IMR-90 (cell line): ENCODE data around the gene OPCML. TPM values are rescaled to one million over a fixed set of nuclear protein-coding genes. Genes with fewer than 3 reads are reported as not detected.

Source experiments
- ATAC-seq: fragments of 200-7000 bp; cut with Tn5 transposase; 2 replicates; pipeline ENCODE4 v1.9.1; 2020; ENCODE audit warnings: low read depth, mild to moderate bottlenecking, moderate library complexity
- BruUV-seq: library from RNA; stranded (reverse); fragments of 400-500 nt; replicated peaks from 2 replicates; lab custom pipeline; 2021; lab: Mats Ljungman, UMichigan
- CTCF ChIA-PET: fragments of 300-600 bp; formaldehyde crosslinking; extraction: SDS; loops from one replicate; lab custom pipeline; 2021; ENCODE audit warnings: antibody characterized with exemption; lab: Yijun Ruan, JAX
- POLR2A ChIA-PET: fragments of 300-600 bp; sonication (Branson Sonifier 250); formaldehyde crosslinking; loops from one replicate; lab custom pipeline; 2022; ENCODE audit warnings: antibody characterized with exemption; ENCODE audit not compliant: unreplicated experiment; lab: Charles Lee
- DNase-seq: peaks from one replicate; pipeline ENCODE4 v3.0.0; 2013
- H2AFZ ChIP-seq: replicated peaks from 2 replicates; pipeline ENCODE3; 2013; ENCODE audit warnings: low read length, mild to moderate bottlenecking; ENCODE audit not compliant: poor library complexity
- H2AK5ac ChIP-seq: 2 replicates; pipeline ENCODE4 v1.6.1; 2013; ENCODE audit warnings: low read depth, low read length, inconsistent platforms
- H2AK9ac ChIP-seq: replicated peaks from 2 replicates; pipeline ENCODE3; 2013; ENCODE audit warnings: mild to moderate bottlenecking, low read depth, low read length, moderate library complexity; ENCODE audit not compliant: poor library complexity
- H2BK120ac ChIP-seq: 2 replicates; pipeline ENCODE4 v1.6.1; 2013; ENCODE audit warnings: low read depth, low read length, inconsistent platforms
- H2BK15ac ChIP-seq: 3 replicates; pipeline ENCODE4 v1.6.1; 2013; ENCODE audit warnings: low read depth, low read length, inconsistent platforms
- H2BK20ac ChIP-seq: 2 replicates; pipeline ENCODE4 v1.6.1; 2013; ENCODE audit warnings: low read depth, mild to moderate bottlenecking, inconsistent platforms, low read length, moderate library complexity
- H2BK5ac ChIP-seq: 2 replicates; pipeline ENCODE4 v1.6.1; 2013; ENCODE audit warnings: mild to moderate bottlenecking, low read depth, low read length, inconsistent platforms; ENCODE audit not compliant: poor library complexity, severe bottlenecking
- H3K14ac ChIP-seq: replicated peaks from 2 replicates; pipeline ENCODE4 v1.6.1; 2013; ENCODE audit warnings: low read depth, low read length, inconsistent platforms
- H3K18ac ChIP-seq: 2 replicates; pipeline ENCODE4 v1.6.1; 2013; ENCODE audit warnings: low read depth, low read length, control low read depth
- H3K23ac ChIP-seq: 2 replicates; pipeline ENCODE4 v1.6.1; 2013; ENCODE audit warnings: low read depth, low read length, inconsistent platforms
- H3K27ac ChIP-seq: 2 replicates; pipeline ENCODE4 v1.5.1; 2013; ENCODE audit warnings: mild to moderate bottlenecking, control low read depth, low read length; ENCODE audit not compliant: insufficient read depth
- H3K27me3 ChIP-seq: 2 replicates; pipeline ENCODE4 v1.6.1; 2013; ENCODE audit warnings: low read length; ENCODE audit not compliant: control insufficient read depth, insufficient read depth
- H3K36me3 ChIP-seq: 2 replicates; pipeline ENCODE4 v1.6.1; 2013; ENCODE audit warnings: low read length, mixed read lengths; ENCODE audit not compliant: control insufficient read depth, insufficient read depth
- H3K4ac ChIP-seq: 2 replicates; pipeline ENCODE4 v1.6.1; 2013; ENCODE audit warnings: low read depth, low read length, inconsistent platforms
- H3K4me1 ChIP-seq: 2 replicates; pipeline ENCODE4 v1.6.1; 2013; ENCODE audit warnings: low read length, mixed read lengths; ENCODE audit not compliant: control insufficient read depth, insufficient read depth
- H3K4me2 ChIP-seq: 2 replicates; pipeline ENCODE4 v1.6.1; 2013; ENCODE audit warnings: low read depth, mild to moderate bottlenecking, control low read depth, low read length, moderate library complexity
- H3K4me3 ChIP-seq: 2 replicates; pipeline ENCODE4 v1.5.1; 2013; ENCODE audit warnings: low read depth, mild to moderate bottlenecking, control low read depth, low read length, moderate library complexity; ENCODE audit not compliant: insufficient read depth
- H3K56ac ChIP-seq: 2 replicates; pipeline ENCODE4 v1.6.1; 2013; ENCODE audit warnings: low read length, inconsistent platforms; ENCODE audit not compliant: insufficient read depth; ENCODE audit errors: extremely low read depth
- H3K79me1 ChIP-seq, 2 experiments: 2 replicates each; pipeline ENCODE4 v1.6.1; 2013; ENCODE audit warnings: low read length in 2 of 2, inconsistent platforms in 1 of 2, low read depth in 1 of 2
- H3K9ac ChIP-seq: 2 replicates; pipeline ENCODE4 v1.6.1; 2013; ENCODE audit warnings: low read depth, low read length, control low read depth
- H3K9me1 ChIP-seq: 2 replicates; pipeline ENCODE4 v1.6.1; 2013; ENCODE audit warnings: low read length, inconsistent platforms; ENCODE audit not compliant: insufficient read depth
- H3K9me3 ChIP-seq: 2 replicates; pipeline ENCODE4 v1.6.1; 2013; ENCODE audit warnings: low read length; ENCODE audit not compliant: control insufficient read depth, insufficient read depth
- H4K20me1 ChIP-seq: 2 replicates; pipeline ENCODE4 v1.6.1; 2013; ENCODE audit warnings: low read length, inconsistent platforms; ENCODE audit not compliant: insufficient read depth
- H4K5ac ChIP-seq: 2 replicates; pipeline ENCODE4 v1.6.1; 2013; ENCODE audit warnings: mild to moderate bottlenecking, low read depth, low read length, control low read depth
- H4K8ac ChIP-seq, 2 experiments: 2 replicates each; pipeline ENCODE4 v1.6.1; 2013; ENCODE audit warnings: low read depth in 2 of 2, low read length in 2 of 2, control low read depth in 1 of 2, inconsistent platforms in 1 of 2
- H4K91ac ChIP-seq: 2 replicates; pipeline ENCODE4 v1.6.1; 2013; ENCODE audit warnings: low read depth, low read length, inconsistent platforms; ENCODE audit not compliant: insufficient read depth
- ELK1 ChIP-seq: fragments of 150-350 bp; IDR thresholded peaks from 2 replicates; pipeline ENCODE4 v1.6.1; 2016; ENCODE audit warnings: low read depth, mild to moderate bottlenecking, low read length, moderate library complexity, borderline replicate concordance
- FOS ChIP-seq: fragments of 150-350 bp; IDR thresholded peaks from 2 replicates; pipeline ENCODE4 v1.6.1; 2016; ENCODE audit warnings: low read depth, low read length
- MXI1 ChIP-seq: IDR thresholded peaks from 2 replicates; pipeline ENCODE4 v1.6.1; 2012; ENCODE audit warnings: low read depth, mild to moderate bottlenecking, low read length, moderate library complexity, borderline replicate concordance
- NFE2L2 ChIP-seq: fragments of 150-350 bp; IDR thresholded peaks from 2 replicates; pipeline ENCODE4 v1.6.1; 2016; ENCODE audit warnings: low read depth, mild to moderate bottlenecking, low read length
- RAD21 ChIP-seq: IDR thresholded peaks from 2 replicates; pipeline ENCODE4 v1.6.1; 2012; ENCODE audit warnings: low read length, improper control_type of control experiment
- WGBS, 2 experiments: methylation state at CpG; one replicate each; pipeline versions ENCODE4 v1.1.5 to v1.1.7; 2013; ENCODE audit warnings: missing lambda C conversion rate in 2 of 2; ENCODE audit not compliant: insufficient read length in 1 of 2; ENCODE audit errors: extremely low coverage in 2 of 2; 5-methylcytosine and 5-hydroxymethylcytosine counted together
- dilution Hi-C: fragments of 300-500 bp; cut with HindIII; formaldehyde crosslinking; loops from one replicate; pipeline ENCODE4 v1.14.3; 2018; ENCODE audit warnings: low sequenced_read_pairs; ENCODE audit not compliant: unreplicated experiment
- in situ Hi-C: fragments of 300-500 bp; cut with MboI; formaldehyde crosslinking; loops from 3 replicates; pipeline ENCODE4 v1.14.3; 2019; ENCODE audit warnings: low sequenced_read_pairs, inconsistent platforms, mixed read lengths
- intact Hi-C: fragments of 100-400 bp; cut with micrococcal nuclease; formaldehyde crosslinking; loops from 2 replicates; pipeline ENCODE4 v1.10.0; 2022
- polyA plus RNA-seq, 3 experiments: library from polyadenylated mRNA; depleted of rRNA; stranded (reverse); fragments of >200 nt; gene quantifications; 2 replicates each; pipeline ENCODE4 v1.2.3, GENCODE V29; 2012; ENCODE audit warnings: low replicate concordance in 1 of 3
- total RNA-seq: library from RNA; depleted of rRNA; stranded (reverse); fragments of >200 nt; gene quantifications from 2 replicates; pipeline ENCODE4 v1.2.3, GENCODE V29; 2012

Gene OPCML
- total and polyA plus RNA-seq, 2 of the 4 experiments (the other 2 are of a cell fraction): under 0.01 to 2.6 TPM

- H3K27ac ChIP-seq: no peak overlapping the region
- in situ Hi-C loops: no loop called here
These were observed 570.3 kb downstream of the OPCML start for GRCh38 chr11:132962041-132962440.

More at GRCh38 chr11:132962041-132962440, 570.3 kb downstream of the OPCML start:
- H3K4me3 ChIP-seq: no peak overlapping the region
- ATAC-seq (peak; percentile 96), DNase-seq (peak; percentile 72)
- no peak overlapping the region for H3K23ac ChIP-seq
- ChIA-PET CTCF (no interaction called here), POLR2A (no interaction called here)
- no peak overlapping the region for H3K56ac ChIP-seq
- TF ChIP-seq MXI1: no peak
- no peak for TF ChIP-seq ELK1
- no peak for TF ChIP-seq RAD21
- TF ChIP-seq FOS: no peak
- no peak for TF ChIP-seq NFE2L2
- no peak overlapping the region for H2AK5ac ChIP-seq
- WGBS, 2 experiments: no CpG with 5 or more reads among the region's 6 CpGs
- no peak overlapping the region for H4K5ac ChIP-seq
- H4K91ac ChIP-seq: no peak overlapping the region
- no peaks in the 10 kb centered on the region for H3K9me1 ChIP-seq
- BruUV-seq: no TSS peak
- no peak overlapping the region for H2AK9ac ChIP-seq
- H3K36me3 ChIP-seq: no peaks in the 10 kb centered on the region
- no peak overlapping the region for H2AFZ ChIP-seq
- no peak overlapping the region for H2BK5ac ChIP-seq
- no peak overlapping the region for H3K4me2 ChIP-seq
- H3K4ac ChIP-seq: no peak overlapping the region
- intact Hi-C loops: no loop called here
- H3K27me3 ChIP-seq: peaks cover 1% of the 10 kb centered on the region; the same call in 1 of the 2 replicates
- no peak overlapping the region for H3K14ac ChIP-seq
- no peaks in the 10 kb centered on the region for H3K79me1 ChIP-seq
- no peaks in the 10 kb centered on the region for H4K20me1 ChIP-seq
- no peak overlapping the region for H2BK20ac ChIP-seq
- no peak overlapping the region for H4K8ac ChIP-seq
- dilution Hi-C loops: no loop called here
- no peaks in the 10 kb centered on the region for H3K4me1 ChIP-seq
- H3K9me3 ChIP-seq: no peaks in the 10 kb centered on the region
- H3K18ac ChIP-seq: no peak overlapping the region
- no peak overlapping the region for H2BK120ac ChIP-seq
- no peak overlapping the region for H3K9ac ChIP-seq
- H2BK15ac ChIP-seq: no peak overlapping the region
